ENCODE measurements around the gene PDLIM7. TPM values are rescaled to one million over a fixed set of nuclear protein-coding genes. Genes with fewer than 3 reads are reported as not detected.

Gene PDLIM7
- total and polyA plus RNA-seq, 2 of the 8 experiments (the other 6 are each of a cell fraction or from before 2014, with no cell fraction given) = 67.3 to 94.2 TPM

GRCh38 chr5:177489119-177489716 lies 8.2 kb downstream of the PDLIM7 start:
- no peak overlapping the region for H2BK15ac ChIP-seq (ENCODE audit: low read length)
- no peak for FAIRE-seq
- DNase-seq (ENCODE audit: low read depth in 1 of 2, low spot score in 2 of 2) = no peak
- H3K9me3 ChIP-seq (ENCODE audit: insufficient read depth in 2 of 2, low read depth in 1 of 2, low read length in 1 of 2) = no peaks in the 10 kb centered on the region
- H3K36me3 ChIP-seq (ENCODE audit: control insufficient read depth in 2 of 4, insufficient read depth in 4 of 4, low read length in 3 of 4) = peaks cover 23 to 55% (median 40%) of the 10 kb centered on the region in 4 experiments
- H4K8ac ChIP-seq (ENCODE audit: extremely low read depth, insufficient read depth, low read length) = peak overlapping the region; percentile 22; the same call in 1 of the 2 replicates
- H4K5ac ChIP-seq (ENCODE audit: insufficient read length, low read depth, low read length) = no peak overlapping the region
- no peak overlapping the region for H3K23ac ChIP-seq (ENCODE audit: insufficient read length)
- H4K20me1 ChIP-seq (replicated peaks in 1 of 2; ENCODE audit: control insufficient read depth in 1 of 2, insufficient read depth in 2 of 2, low read length in 2 of 2) = peaks cover 8 to 15% of the 10 kb centered on the region in 2 experiments
- no peak overlapping the region for H3K4ac ChIP-seq (replicated peaks; ENCODE audit: insufficient read length, low read depth, low read length)
- H3K79me2 ChIP-seq (ENCODE audit: control insufficient read depth in 1 of 2, insufficient read depth in 2 of 2, low read length in 2 of 2) = peaks cover 0 to 4% of the 10 kb centered on the region in 2 experiments; a peak in 1 of 4 replicates
- peak in 1 of 2 experiments; percentile 34; a peak in 1 of 3 replicates for TF ChIP-seq POLR2A (IDR thresholded peaks at IDR 0.05; ENCODE audit: control extremely low read depth in 1 of 2, low read depth in 2 of 2, low read length in 2 of 2)
- TF ChIP-seq POLR2AphosphoS5 (IDR thresholded peaks at IDR 0.05; ENCODE audit: low read depth, low read length) = peak; percentile 39; the same call in 1 of the 2 replicates
- TF ChIP-seq, protein P1, sequence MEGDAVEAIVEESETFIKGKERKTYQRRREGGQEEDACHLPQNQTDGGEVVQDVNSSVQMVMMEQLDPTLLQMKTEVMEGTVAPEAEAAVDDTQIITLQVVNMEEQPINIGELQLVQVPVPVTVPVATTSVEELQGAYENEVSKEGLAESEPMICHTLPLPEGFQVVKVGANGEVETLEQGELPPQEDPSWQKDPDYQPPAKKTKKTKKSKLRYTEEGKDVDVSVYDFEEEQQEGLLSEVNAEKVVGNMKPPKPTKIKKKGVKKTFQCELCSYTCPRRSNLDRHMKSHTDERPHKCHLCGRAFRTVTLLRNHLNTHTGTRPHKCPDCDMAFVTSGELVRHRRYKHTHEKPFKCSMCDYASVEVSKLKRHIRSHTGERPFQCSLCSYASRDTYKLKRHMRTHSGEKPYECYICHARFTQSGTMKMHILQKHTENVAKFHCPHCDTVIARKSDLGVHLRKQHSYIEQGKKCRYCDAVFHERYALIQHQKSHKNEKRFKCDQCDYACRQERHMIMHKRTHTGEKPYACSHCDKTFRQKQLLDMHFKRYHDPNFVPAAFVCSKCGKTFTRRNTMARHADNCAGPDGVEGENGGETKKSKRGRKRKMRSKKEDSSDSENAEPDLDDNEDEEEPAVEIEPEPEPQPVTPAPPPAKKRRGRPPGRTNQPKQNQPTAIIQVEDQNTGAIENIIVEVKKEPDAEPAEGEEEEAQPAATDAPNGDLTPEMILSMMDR (IDR thresholded peaks at IDR 0.05; ENCODE audit: control extremely low read depth in 1 of 3, insufficient read depth in 1 of 3, low read depth in 1 of 3, low read length in 3 of 3) = peak in 2 of 3 experiments; percentile 12 to 46; a peak in 2 of 4 replicates
- 0 out of 4 replicates have a peak, but pooled peaks of 1 of the 2 experiments have one; percentile 2 for TF ChIP-seq RAD21 (IDR thresholded peaks at IDR 0.05 in 1 of 2, conservative IDR thresholded peaks at IDR 0.05 in 1 of 2; ENCODE audit: low read depth in 2 of 2, low read length in 2 of 2)
- no peak for TF ChIP-seq GTF2F1 (IDR thresholded peaks at IDR 0.05; ENCODE audit: borderline replicate concordance, low read depth, low read length)
- TF ChIP-seq JUN (IDR thresholded peaks at IDR 0.05; ENCODE audit: low read depth, low read length) = no peak
- H2BK20ac ChIP-seq (ENCODE audit: low read length) = no peak overlapping the region
- H3K14ac ChIP-seq (ENCODE audit: insufficient read length) = no peak overlapping the region
- H3K56ac ChIP-seq (replicated peaks; ENCODE audit: insufficient read length, low read depth, low read length) = no peak overlapping the region
- no peak overlapping the region for H3K4me2 ChIP-seq (ENCODE audit: insufficient read depth in 1 of 2, low read depth in 2 of 2, low read length in 2 of 2)
- 89% methylated on average over 23 of the region's 26 CpGs; no CpG with 5 or more reads in 1 of the 2 experiments for WGBS, 2 experiments (ENCODE audit: extremely low coverage in 1 of 2, insufficient coverage in 1 of 2, insufficient read length in 1 of 2, insufficient replicate concordance in 2 of 2, low coverage in 1 of 2, low lambda C conversion rate in 2 of 2, missing lambda C conversion rate in 1 of 2)
- ChIA-PET POLR2A (ENCODE audit: partially characterized antibody) (interaction anchor here (1.2 to 67.5 kb wide), 4 partner anchors 9 to 100 kb away, joined by 3 to 3349 read pairs (median 1676); partner anchors contain the start of genes DBN1, DOK3, PDLIM7 and PRR7), CTCF (ENCODE audit: partially characterized antibody) (interaction anchor here (0.9 to 12.7 kb wide), 10 partner anchors 11 to 57 kb away, joined by 3 to 306 read pairs (median 6); partner anchors contain the start of genes DDX41, DOK3 and PDLIM7)
- no peak overlapping the region for H2AFZ ChIP-seq (ENCODE audit: low read length)
- no peaks in the 10 kb centered on the region for H3K27me3 ChIP-seq (replicated peaks in 1 of 4; ENCODE audit: control insufficient read depth in 3 of 4, extremely low read depth in 1 of 4, insufficient read depth in 3 of 4, low read length in 3 of 4)
- H3K27ac ChIP-seq (ENCODE audit: low read depth, low read length) = no peak overlapping the region
- no peak overlapping the region for H2AK5ac ChIP-seq (ENCODE audit: low read depth, low read length)
- no peak overlapping the region for H2BK5ac ChIP-seq (ENCODE audit: low read depth, low read length)
- no peak overlapping the region for H3K9ac ChIP-seq (replicated peaks in 1 of 4; ENCODE audit: extremely low read depth in 1 of 4, low read depth in 3 of 4, low read length in 3 of 4)
- no peaks in the 10 kb centered on the region; the same call in 1 of the 2 replicates for H3K23me2 ChIP-seq (ENCODE audit: low read depth, low read length)
- no peak overlapping the region for H3K18ac ChIP-seq (ENCODE audit: extremely low read depth, low read length)
- H3K4me3 ChIP-seq (ENCODE audit: extremely low read depth in 1 of 4, insufficient read depth in 2 of 4, low read depth in 3 of 4, low read length in 4 of 4) = no peak overlapping the region
- H2BK120ac ChIP-seq (replicated peaks; ENCODE audit: low read depth, low read length) = no peak overlapping the region
- peaks cover 0 to 5% (median 3%) of the 10 kb centered on the region in 4 experiments; a peak in 5 of 7 replicates for H3K4me1 ChIP-seq (replicated peaks in 1 of 4; ENCODE audit: control insufficient read depth in 3 of 4, insufficient read depth in 4 of 4, low read length in 3 of 4)
- H2BK12ac ChIP-seq (ENCODE audit: low read depth, low read length) = no peak overlapping the region
- H4K91ac ChIP-seq (replicated peaks; ENCODE audit: insufficient read length, low read length) = no peak overlapping the region
- peaks cover 7% of the 10 kb centered on the region; the same call in 1 of the 2 replicates for H3K79me1 ChIP-seq (ENCODE audit: low read depth, low read length)

Data from H1 (cell line).